SK-N-MC (cell line): Measurements from ENCODE around the gene ZNF530.

Experiments used
- DNase-seq: peaks from one replicate; pipeline ENCODE4 v3.0.0-alpha.2; 2011; ENCODE audit warnings: low read depth, low spot score
- H3K27ac ChIP-seq: fragments of 200-600 bp; sonication (generic); 2 replicates; pipeline ENCODE4 v1.5.1; 2016; ENCODE audit warnings: mixed run types
- H3K36me3 ChIP-seq: fragments of 200-600 bp; sonication (generic); 2 replicates; pipeline ENCODE4 v1.6.1; 2017; ENCODE audit warnings: antibody characterized with exemption, low read length, mixed read lengths; ENCODE audit not compliant: insufficient read depth
- H3K4me3 ChIP-seq: fragments of 200-600 bp; sonication (generic); 2 replicates; pipeline ENCODE4 v1.5.1; 2016
- H3K9ac ChIP-seq: fragments of 200-600 bp; sonication (generic); 2 replicates; pipeline ENCODE4 v1.8.0; 2017; ENCODE audit warnings: mixed run types, mixed read lengths; ENCODE audit not compliant: insufficient read length
- H3K9me3 ChIP-seq: fragments of 200-600 bp; sonication (generic); 2 replicates; pipeline ENCODE4 v1.6.1; 2017; ENCODE audit warnings: low read depth, mild to moderate bottlenecking, antibody characterized with exemption, low read length, moderate library complexity, mixed read lengths
- EZH2 ChIP-seq: fragments of 200-600 bp; sonication (generic); IDR thresholded peaks from one replicate; pipeline ENCODE4 v1.6.1; 2017; ENCODE audit warnings: antibody characterized with exemption
- FOXP2 ChIP-seq: optimal IDR thresholded peaks from 2 replicates; pipeline ENCODE3; 2011; ENCODE audit warnings: mild to moderate bottlenecking, moderate library complexity; ENCODE audit not compliant: insufficient read depth; ENCODE audit errors: extremely low read length, control extremely low read depth
- POLR2AphosphoS5 ChIP-seq: IDR thresholded peaks from 2 replicates; pipeline ENCODE4 v1.6.1; 2012; ENCODE audit warnings: mild to moderate bottlenecking, low read depth, low read length, borderline replicate concordance

The ZNF530 gene

GRCh38 chr19:57653689-57654088, 54.0 kb downstream of the ZNF530 start:
- no peak for DNase-seq
- no peaks in the 10 kb centered on the region for H3K9me3 ChIP-seq
- no peak overlapping the region for H3K27ac ChIP-seq
- no peak for TF ChIP-seq EZH2
- TF ChIP-seq POLR2AphosphoS5: no peak
- TF ChIP-seq FOXP2: no peak
- H3K36me3 ChIP-seq: no peaks in the 10 kb centered on the region
- H3K9ac ChIP-seq: no peak overlapping the region
- no peak overlapping the region for H3K4me3 ChIP-seq

- no peak overlapping the region for H3K9ac ChIP-seq
- H3K36me3 ChIP-seq: no peaks in the 10 kb centered on the region
- H3K4me3 ChIP-seq: no peak overlapping the region
- no peak for DNase-seq
- H3K27ac ChIP-seq: no peak overlapping the region
- H3K9me3 ChIP-seq: no peaks in the 10 kb centered on the region
- no peak for TF ChIP-seq FOXP2
- TF ChIP-seq POLR2AphosphoS5: no peak
- no peak for TF ChIP-seq EZH2
Observed at GRCh38 chr19:57655443-57655842, 55.8 kb downstream of the ZNF530 start.

DNA sequence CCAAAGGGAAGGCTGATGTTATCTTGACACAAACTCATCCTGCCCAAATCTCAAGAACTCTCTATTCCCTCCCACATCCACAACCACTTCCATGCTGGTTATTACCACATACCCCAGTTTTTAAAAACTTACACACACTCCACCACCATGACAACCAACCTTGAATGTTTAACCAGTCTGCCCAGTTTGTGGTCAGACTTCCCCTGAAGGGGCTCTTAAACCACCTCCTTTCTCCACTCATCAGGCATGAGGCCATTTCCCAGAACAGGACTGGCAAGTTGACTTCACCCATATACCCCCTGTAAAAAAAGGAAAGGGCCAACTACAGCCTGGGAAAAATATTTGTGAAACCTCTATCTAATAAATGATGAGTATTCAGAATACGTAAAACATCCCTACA, 56.7 kb downstream of the ZNF530 start:
- Histone ChIP-seq H3K36me3 (no peaks in the 10 kb centered on the region), H3K9ac (no peak overlapping the region), H3K9me3 (no peaks in the 10 kb centered on the region), H3K27ac (no peak overlapping the region), H3K4me3 (no peak overlapping the region)
- no peak for TF ChIP-seq EZH2
- no peak for TF ChIP-seq POLR2AphosphoS5
- TF ChIP-seq FOXP2: no peak
- no peak for DNase-seq
